Mesenchymal stem cell (in vitro differentiated cells and primary cell): ENCODE data around the gene PPP1R2.

Source experiments
- DNase-seq: peaks from one replicate; pipeline ENCODE4 v3.0.0-alpha.2; 2013
- H2AFZ ChIP-seq: one replicate; pipeline ENCODE4 v1.6.1; 2013; ENCODE audit warnings: low read depth, mild to moderate bottlenecking, control low read depth, inconsistent platforms, low read length, moderate library complexity
- H2AK5ac ChIP-seq: 2 replicates; pipeline ENCODE4 v1.6.1; 2013; ENCODE audit warnings: low read length, moderate library complexity, mild to moderate bottlenecking, inconsistent platforms; ENCODE audit not compliant: severe bottlenecking
- H2BK120ac ChIP-seq: one replicate; pipeline ENCODE4 v1.6.1; 2013; ENCODE audit warnings: low read depth, mild to moderate bottlenecking, inconsistent platforms, low read length, moderate library complexity
- H2BK12ac ChIP-seq, 2 experiments: one replicate each; pipeline ENCODE4 v1.6.1; 2013; ENCODE audit warnings: inconsistent platforms in 2 of 2, low read length in 2 of 2, mild to moderate bottlenecking in 2 of 2, moderate library complexity in 2 of 2, control low read depth in 1 of 2
- H2BK15ac ChIP-seq: one replicate; pipeline ENCODE4 v1.6.1; 2013; ENCODE audit warnings: mild to moderate bottlenecking, low read depth, inconsistent platforms; ENCODE audit not compliant: poor library complexity, severe bottlenecking
- H2BK5ac ChIP-seq: 2 replicates; pipeline ENCODE4 v1.6.1; 2013; ENCODE audit warnings: low read depth, mild to moderate bottlenecking, low read length, control low read depth, inconsistent platforms; ENCODE audit not compliant: poor library complexity, severe bottlenecking
- H3K14ac ChIP-seq, 2 experiments: one replicate each; pipeline ENCODE4 v1.6.1; 2013; ENCODE audit warnings: inconsistent platforms in 2 of 2, low read length in 2 of 2, control low read depth in 1 of 2, mild to moderate bottlenecking in 1 of 2, moderate library complexity in 1 of 2
- H3K18ac ChIP-seq, 2 experiments: one replicate each; pipeline ENCODE4 v1.6.1; 2013; ENCODE audit warnings: inconsistent platforms in 2 of 2, low read length in 2 of 2, control low read depth in 1 of 2, low read depth in 1 of 2, mild to moderate bottlenecking in 1 of 2
- H3K23ac ChIP-seq, 2 experiments: one replicate each; pipeline ENCODE4 v1.6.1; 2013; ENCODE audit warnings: inconsistent platforms in 2 of 2, low read length in 2 of 2, mild to moderate bottlenecking in 2 of 2, moderate library complexity in 2 of 2, control low read depth in 1 of 2
- H3K27ac ChIP-seq: 2 replicates; pipeline ENCODE4 v1.5.1; 2013; ENCODE audit warnings: mild to moderate bottlenecking, moderate library complexity, low read length, control low read depth, inconsistent platforms; ENCODE audit not compliant: poor library complexity, severe bottlenecking
- H3K27me3 ChIP-seq, 2 experiments: 2 replicates each; pipeline versions ENCODE4 v1.6.1 to v1.7.0; 2013; ENCODE audit warnings: low read length in 2 of 2, mild to moderate bottlenecking in 2 of 2, moderate library complexity in 2 of 2, control low read depth in 1 of 2, inconsistent platforms in 1 of 2; ENCODE audit not compliant: control insufficient read depth in 1 of 2, insufficient read depth in 1 of 2
- H3K36me3 ChIP-seq, 2 experiments: 2 replicates each; pipeline versions ENCODE4 v1.6.1 to v1.7.0; 2013; ENCODE audit warnings: low read length in 2 of 2, control low read depth in 1 of 2, inconsistent platforms in 1 of 2, low read depth in 1 of 2, mild to moderate bottlenecking in 1 of 2; ENCODE audit not compliant: insufficient read depth in 2 of 2, control insufficient read depth in 1 of 2
- H3K4ac ChIP-seq, 2 experiments: one replicate each; pipeline ENCODE4 v1.6.1; 2013; ENCODE audit warnings: inconsistent platforms in 2 of 2, low read length in 2 of 2, mild to moderate bottlenecking in 2 of 2, moderate library complexity in 2 of 2, control low read depth in 1 of 2, low read depth in 1 of 2
- H3K4me1 ChIP-seq: 2 replicates; pipeline ENCODE4 v1.6.1; 2013; ENCODE audit warnings: low read depth, low read length, control low read depth; ENCODE audit not compliant: control insufficient read depth, insufficient read depth
- H3K4me2 ChIP-seq: 2 replicates; pipeline ENCODE4 v1.6.1; 2013; ENCODE audit warnings: low read length, mild to moderate bottlenecking, inconsistent platforms; ENCODE audit not compliant: poor library complexity, severe bottlenecking
- H3K4me3 ChIP-seq, 2 experiments: 2 replicates each; pipeline versions ENCODE4 v1.5.1 to v1.7.0; 2013; ENCODE audit warnings: low read length in 2 of 2, mild to moderate bottlenecking in 2 of 2, control low read depth in 1 of 2, low read depth in 1 of 2; ENCODE audit not compliant: insufficient read depth in 1 of 2
- H3K79me1 ChIP-seq: replicated peaks from 2 replicates; pipeline ENCODE4 v1.6.1; 2013; ENCODE audit warnings: mild to moderate bottlenecking, control low read depth, low read length, inconsistent platforms; ENCODE audit not compliant: poor library complexity, severe bottlenecking
- H3K9ac ChIP-seq: 2 replicates; pipeline ENCODE4 v1.7.0; 2013; ENCODE audit warnings: mild to moderate bottlenecking, low read length, moderate library complexity
- H3K9me3 ChIP-seq: 2 replicates; pipeline ENCODE4 v1.7.0; 2013; ENCODE audit warnings: mild to moderate bottlenecking, low read length; ENCODE audit not compliant: control insufficient read depth
- H4K8ac ChIP-seq: one replicate; pipeline ENCODE4 v1.6.1; 2013; ENCODE audit warnings: inconsistent platforms, mild to moderate bottlenecking, low read length, moderate library complexity
- H4K91ac ChIP-seq: one replicate; pipeline ENCODE4 v1.6.1; 2013; ENCODE audit warnings: mild to moderate bottlenecking, low read length, inconsistent platforms
- WGBS: methylation state at CpG from one replicate; pipeline ENCODE4 v1.1.7; 2013; ENCODE audit warnings: mixed read lengths; 5-methylcytosine and 5-hydroxymethylcytosine counted together

The PPP1R2 gene

DNA sequence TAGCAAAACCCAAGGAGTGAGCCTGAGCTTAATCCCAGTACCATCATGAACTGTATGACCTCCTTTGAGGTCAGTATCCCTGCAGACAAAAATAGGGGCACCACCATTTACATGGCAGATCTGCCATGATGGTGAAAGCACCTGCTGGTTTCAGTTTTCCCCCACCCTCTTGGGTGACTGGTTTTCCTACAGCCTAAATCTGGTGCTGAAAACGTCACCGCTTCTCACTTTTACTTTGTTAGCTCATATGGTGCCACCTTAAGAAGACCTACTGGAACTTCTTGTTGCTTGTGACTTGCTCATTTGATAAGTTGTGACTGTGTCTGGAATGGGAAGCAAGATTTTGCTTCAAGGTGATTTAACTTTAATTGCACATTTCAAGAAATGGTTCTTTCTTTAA, 5.1 kb downstream of the PPP1R2 start:
- H3K4me2 ChIP-seq = no peak overlapping the region
- H3K14ac ChIP-seq = no peak overlapping the region
- no peak overlapping the region for H3K27ac ChIP-seq
- 92% methylated on average over 2 of the region's 2 CpGs for WGBS
- no peak overlapping the region for H2BK5ac ChIP-seq
- H3K36me3 ChIP-seq = peaks cover 0 to 5% of the 10 kb centered on the region in 2 experiments
- no peak overlapping the region for H3K4me3 ChIP-seq
- no peak overlapping the region for H2AFZ ChIP-seq
- peaks cover 7% of the 10 kb centered on the region for H3K4me1 ChIP-seq
- H4K8ac ChIP-seq = no peak overlapping the region
- no peak overlapping the region for H3K18ac ChIP-seq
- no peak overlapping the region for H2AK5ac ChIP-seq
- no peak overlapping the region for H3K4ac ChIP-seq
- no peak overlapping the region for H3K9ac ChIP-seq
- no peaks in the 10 kb centered on the region for H3K9me3 ChIP-seq
- H3K27me3 ChIP-seq = no peaks in the 10 kb centered on the region
- H3K23ac ChIP-seq = no peak overlapping the region
- H2BK120ac ChIP-seq = no peak overlapping the region
- no peak overlapping the region for H4K91ac ChIP-seq
- no peak overlapping the region for H2BK12ac ChIP-seq
- H3K79me1 ChIP-seq = peaks cover 37% of the 10 kb centered on the region
- H2BK15ac ChIP-seq = no peak overlapping the region
- DNase-seq = no peak

DNA sequence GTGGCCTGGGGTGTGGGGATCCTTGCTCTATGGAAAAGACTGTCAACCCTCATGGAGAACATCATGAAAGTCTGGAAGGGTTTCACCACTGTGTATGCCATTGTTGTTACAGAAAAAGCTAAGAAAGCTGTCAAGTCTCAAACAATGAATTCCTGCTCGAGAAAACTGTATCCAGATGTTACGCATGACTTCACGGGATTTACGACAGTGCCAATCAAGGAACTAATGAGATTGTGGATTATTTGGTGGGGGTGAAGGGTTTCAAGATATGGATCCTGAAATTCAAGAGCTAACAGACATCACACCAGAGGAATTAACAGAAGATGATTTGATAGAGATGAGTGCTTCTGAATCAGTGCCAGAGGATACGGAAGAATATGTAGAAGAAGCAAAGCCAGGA, 7.8 kb downstream of the PPP1R2 start:
- no peak overlapping the region for H2BK15ac ChIP-seq
- H2BK12ac ChIP-seq = no peak overlapping the region
- no peak overlapping the region for H3K4me2 ChIP-seq
- no peak overlapping the region for H3K4ac ChIP-seq
- no peak overlapping the region for H3K18ac ChIP-seq
- no peak overlapping the region for H3K23ac ChIP-seq
- no peak overlapping the region for H3K27ac ChIP-seq
- H3K14ac ChIP-seq = no peak overlapping the region
- no peaks in the 10 kb centered on the region for H3K9me3 ChIP-seq
- H2AK5ac ChIP-seq = no peak overlapping the region
- WGBS = 96% methylated on average over 5 of the region's 5 CpGs
- no peak overlapping the region for H3K4me3 ChIP-seq
- H4K8ac ChIP-seq = no peak overlapping the region
- peaks cover 5% of the 10 kb centered on the region for H3K4me1 ChIP-seq
- peaks cover 33% of the 10 kb centered on the region for H3K79me1 ChIP-seq
- no peak overlapping the region for H2AFZ ChIP-seq
- peaks cover 0 to 5% of the 10 kb centered on the region in 2 experiments for H3K36me3 ChIP-seq
- H3K27me3 ChIP-seq = no peaks in the 10 kb centered on the region
- no peak overlapping the region for H4K91ac ChIP-seq
- no peak overlapping the region for H2BK5ac ChIP-seq
- no peak overlapping the region for H2BK120ac ChIP-seq
- no peak overlapping the region for H3K9ac ChIP-seq
- DNase-seq = no peak

DNA sequence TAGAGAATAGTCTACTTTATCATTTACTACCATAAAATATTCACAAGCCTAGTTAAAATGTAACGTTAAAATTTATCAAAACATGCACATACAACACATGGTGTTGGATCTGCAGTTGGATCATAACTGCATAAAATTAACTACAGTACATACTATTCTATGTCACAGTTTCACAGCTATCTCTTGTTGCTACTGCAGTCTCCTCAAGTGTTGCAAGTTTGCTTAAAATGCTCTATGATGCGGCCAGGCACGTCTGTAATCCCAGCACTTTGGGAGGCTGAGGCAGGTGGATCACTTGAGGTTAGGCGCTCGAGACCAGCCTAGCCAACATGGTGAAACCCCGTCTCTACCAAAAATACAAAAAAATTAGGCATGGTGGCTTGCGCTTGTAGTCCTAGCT, 10.3 kb downstream of the PPP1R2 start:
- H2BK15ac ChIP-seq = no peak overlapping the region
- H3K27ac ChIP-seq = no peak overlapping the region
- no peak overlapping the region for H3K14ac ChIP-seq
- no peak overlapping the region for H3K4ac ChIP-seq
- H3K23ac ChIP-seq = no peak overlapping the region
- H3K4me2 ChIP-seq = no peak overlapping the region
- 87% methylated on average over 6 of the region's 7 CpGs for WGBS
- H4K91ac ChIP-seq = no peak overlapping the region
- DNase-seq = no peak
- no peak overlapping the region for H2BK120ac ChIP-seq
- H3K9ac ChIP-seq = no peak overlapping the region
- no peak overlapping the region for H2BK5ac ChIP-seq
- H4K8ac ChIP-seq = no peak overlapping the region
- no peak overlapping the region for H3K4me3 ChIP-seq
- no peak overlapping the region for H2AK5ac ChIP-seq
- no peaks in the 10 kb centered on the region for H3K27me3 ChIP-seq
- H3K4me1 ChIP-seq = no peaks in the 10 kb centered on the region
- no peak overlapping the region for H2BK12ac ChIP-seq
- H3K9me3 ChIP-seq = no peaks in the 10 kb centered on the region
- no peak overlapping the region for H3K18ac ChIP-seq
- H3K36me3 ChIP-seq = peaks cover 0 to 8% of the 10 kb centered on the region in 2 experiments
- no peak overlapping the region for H2AFZ ChIP-seq
- H3K79me1 ChIP-seq = peaks cover 25% of the 10 kb centered on the region

DNA sequence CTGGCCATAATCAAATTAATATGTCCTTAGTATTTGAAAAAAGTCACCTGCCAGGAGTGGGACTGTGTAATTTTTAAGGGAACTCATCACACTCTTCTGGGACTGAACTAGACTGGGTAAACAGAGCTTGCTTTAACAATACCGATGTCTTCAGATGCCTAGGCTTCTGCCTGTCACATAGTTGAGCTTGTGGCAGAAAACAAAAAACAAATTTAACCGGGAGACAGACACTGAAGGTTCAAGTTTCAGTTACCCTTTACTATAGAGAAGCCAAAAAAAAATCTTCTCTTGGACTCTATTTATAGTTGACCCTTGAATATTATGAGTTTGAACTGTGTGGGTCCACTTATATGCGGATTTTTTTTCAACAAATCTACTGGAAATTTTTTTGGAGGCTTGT, 10.8 kb downstream of the PPP1R2 start:
- Histone ChIP-seq H4K91ac (no peak overlapping the region), H2BK15ac (no peak overlapping the region), H3K9ac (no peak overlapping the region), H3K36me3 (peaks cover 0 to 8% of the 10 kb centered on the region in 2 experiments), H3K14ac (no peak overlapping the region), H3K4me3 (no peak overlapping the region), H2BK120ac (no peak overlapping the region), H3K4me2 (no peak overlapping the region), H2BK12ac (no peak overlapping the region), H3K27me3 (no peaks in the 10 kb centered on the region), H3K27ac (no peak overlapping the region), H3K18ac (no peak overlapping the region), H2BK5ac (no peak overlapping the region), H4K8ac (no peak overlapping the region), H2AK5ac (no peak overlapping the region), H2AFZ (no peak overlapping the region), H3K4me1 (no peaks in the 10 kb centered on the region), H3K4ac (no peak overlapping the region), H3K23ac (no peak overlapping the region), H3K79me1 (peaks cover 27% of the 10 kb centered on the region), H3K9me3 (no peaks in the 10 kb centered on the region)
- no peak for DNase-seq
- WGBS = 90% methylated on average over 2 of the region's 3 CpGs
